ENCODE data around the gene MPP7.
A peak's percentile ranks its signal among the peaks of the same experiment; 100 is the strongest.
"Not testable (repeated sequence)": the region's sequence is repeated elsewhere in the genome, so short reads cannot be mapped to it uniquely, and the experiment has no call there.

The MPP7 gene

DNA sequence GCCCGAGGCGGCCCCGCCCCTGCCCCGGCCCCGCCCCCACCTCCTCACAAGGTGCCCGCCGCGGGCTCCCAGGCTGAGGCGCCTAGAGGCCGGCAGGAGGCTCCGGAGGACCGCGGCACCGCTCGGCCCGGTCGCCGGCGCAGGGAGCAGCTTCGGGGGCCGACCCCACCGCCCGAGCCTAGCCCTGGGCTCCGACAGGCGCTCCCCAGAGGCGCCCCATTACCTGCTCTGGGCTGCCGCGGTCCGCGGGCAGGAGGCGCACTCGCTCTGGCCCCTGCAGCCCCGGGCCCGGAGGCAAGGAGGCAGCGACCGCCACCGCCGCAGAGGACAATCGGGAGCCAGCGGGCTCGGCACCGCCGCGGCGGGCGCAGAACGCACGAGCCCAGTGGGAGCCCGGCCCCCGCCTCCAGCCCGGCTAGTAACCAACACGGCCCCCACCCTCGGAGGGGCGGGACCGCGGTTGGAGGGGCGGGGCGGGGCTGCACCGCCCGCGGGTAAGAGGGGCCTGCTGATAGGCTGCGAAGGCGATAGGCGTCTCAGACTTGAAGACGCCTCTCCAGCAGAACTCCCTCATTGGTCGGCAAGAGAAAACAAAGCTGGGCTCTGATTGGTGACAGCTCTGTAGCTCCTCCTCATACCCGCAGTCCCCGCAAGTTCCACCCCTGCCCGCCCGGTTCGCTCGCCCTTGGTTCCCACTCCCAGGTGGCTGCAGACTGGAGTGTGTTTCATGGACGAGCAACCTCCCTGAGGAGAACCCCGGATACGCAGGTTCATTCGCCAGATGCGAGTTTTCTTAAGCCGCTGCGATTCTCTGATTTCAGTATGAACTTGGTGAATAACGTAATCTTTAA, at the start of gene MPP7:
Gene MPP7 (minus strand): TSS at position 427 of the 851 bp plus-strand sequence. CDS start 64,460 bp downstream, outside the sequence.
- TF ChIP-seq POLR2A (IDR thresholded peaks at IDR 0.05; ENCODE audit: low read length) (no peak), GATA1 (IDR thresholded peaks at IDR 0.05; ENCODE audit: low read depth, low read length) (no peak)
- DNase-seq = peak; percentile 97

DNA sequence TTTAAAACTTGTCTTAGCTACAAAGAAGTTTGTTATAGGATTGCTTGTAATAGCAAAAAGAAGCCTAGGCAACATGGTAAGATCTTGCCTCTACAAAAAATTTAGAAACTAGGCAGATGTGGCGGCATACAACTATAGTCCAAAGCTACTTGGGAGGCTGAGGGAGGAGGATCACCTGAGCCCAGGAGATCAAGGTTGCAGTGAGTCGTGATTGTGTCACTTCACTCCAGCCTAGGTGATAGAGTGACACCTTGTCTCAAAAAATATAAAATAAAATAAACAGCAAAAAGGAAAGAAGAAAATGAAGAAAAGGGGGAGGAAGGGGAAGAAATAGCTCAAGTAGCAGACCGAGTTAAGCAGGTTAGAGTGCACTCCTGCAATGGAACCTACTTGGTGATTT, 47.0 kb upstream of the MPP7 start:
- DNase-seq = no peak
- TF ChIP-seq GATA1 (IDR thresholded peaks at IDR 0.05; ENCODE audit: low read depth, low read length) (no peak), POLR2A (IDR thresholded peaks at IDR 0.05; ENCODE audit: low read length) (no peak)

DNA sequence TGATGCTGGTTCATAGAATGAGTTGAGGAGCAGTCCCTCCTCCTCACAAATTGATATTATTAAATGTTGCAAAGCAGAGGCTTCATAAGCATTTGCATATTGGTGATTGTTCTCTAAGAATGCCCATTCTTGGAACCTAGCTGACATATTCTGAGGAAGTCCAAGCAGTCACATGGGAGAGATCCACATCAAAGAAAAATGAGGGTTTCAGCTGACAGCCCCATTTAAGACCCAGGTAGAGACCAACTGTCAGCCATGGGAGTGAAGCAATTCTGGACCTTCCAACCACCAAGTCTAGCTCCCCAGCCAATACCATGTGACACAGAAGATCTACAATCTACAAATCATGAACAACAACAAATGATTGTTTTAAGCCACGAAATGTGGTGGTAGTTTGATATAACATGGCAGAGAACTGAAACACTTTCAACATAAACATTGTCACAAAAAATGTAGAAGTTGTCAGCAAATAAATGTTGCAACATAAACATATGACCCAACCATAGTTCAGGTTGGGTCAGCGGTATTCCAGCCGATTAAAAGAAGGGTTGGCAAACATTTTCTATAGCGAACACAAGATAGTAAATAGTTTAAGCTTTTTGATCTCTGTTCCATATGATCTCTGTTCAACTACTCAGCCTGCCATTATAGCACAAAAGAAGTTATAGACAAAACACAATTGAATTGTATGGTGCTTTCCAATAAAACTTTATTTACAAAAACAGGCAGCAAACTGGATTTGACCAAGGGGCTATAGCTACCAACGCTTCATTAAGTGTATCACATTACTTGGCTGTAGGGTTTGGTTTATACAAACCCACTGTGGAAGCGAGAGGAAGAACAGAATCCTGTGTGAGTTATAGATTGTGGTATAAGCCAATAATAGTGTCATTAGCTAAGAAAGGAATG, 41.4 kb upstream of the MPP7 start:
- DNase-seq = no peak
- no peak for TF ChIP-seq GATA1 (IDR thresholded peaks at IDR 0.05; ENCODE audit: low read depth, low read length)
- no peak for TF ChIP-seq POLR2A (IDR thresholded peaks at IDR 0.05; ENCODE audit: low read length)

DNA sequence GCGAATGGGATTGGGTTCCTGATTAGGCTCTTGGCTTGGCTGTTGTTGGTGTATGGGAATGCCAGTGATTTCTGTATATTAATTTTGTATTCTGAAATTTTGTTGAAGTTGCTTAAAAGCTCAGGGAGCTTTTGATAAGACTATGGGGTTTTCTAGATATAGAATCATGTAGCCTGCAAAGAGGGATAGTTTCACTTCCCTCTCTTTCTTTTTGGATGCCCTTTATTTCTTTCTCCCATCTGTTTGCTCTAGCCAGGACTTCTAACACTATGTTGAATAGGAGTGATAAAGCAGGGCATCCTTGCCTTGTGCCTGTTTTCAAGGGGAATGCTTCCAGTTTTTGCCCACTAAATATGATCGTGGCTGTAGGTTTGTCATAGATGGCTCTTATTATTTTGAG, 40.4 kb upstream of the MPP7 start:
- DNase-seq = no peak
- TF ChIP-seq POLR2A (IDR thresholded peaks at IDR 0.05; ENCODE audit: low read length) = no peak
- TF ChIP-seq GATA1 (IDR thresholded peaks at IDR 0.05; ENCODE audit: low read depth, low read length) = no peak

DNA sequence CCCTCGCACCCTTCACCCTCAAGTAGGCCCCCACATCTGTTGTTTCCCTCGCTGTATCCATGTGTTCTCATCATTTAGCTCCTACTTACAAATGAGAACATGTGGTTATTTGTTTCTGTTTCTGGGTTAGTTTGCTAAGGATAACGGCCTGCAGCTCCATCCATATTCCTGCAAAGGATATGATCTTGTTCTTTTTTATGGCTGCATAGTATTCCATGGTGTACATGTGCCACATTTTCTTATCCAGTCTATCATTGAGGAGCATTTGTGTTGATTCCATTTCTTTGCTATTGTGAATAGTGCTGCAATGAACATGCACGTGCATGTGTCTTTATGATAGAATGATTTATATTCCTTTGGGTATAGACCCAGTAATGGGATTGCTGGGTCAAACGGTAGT, 38.8 kb upstream of the MPP7 start:
- DNase-seq = not testable (repeated sequence)

DNA sequence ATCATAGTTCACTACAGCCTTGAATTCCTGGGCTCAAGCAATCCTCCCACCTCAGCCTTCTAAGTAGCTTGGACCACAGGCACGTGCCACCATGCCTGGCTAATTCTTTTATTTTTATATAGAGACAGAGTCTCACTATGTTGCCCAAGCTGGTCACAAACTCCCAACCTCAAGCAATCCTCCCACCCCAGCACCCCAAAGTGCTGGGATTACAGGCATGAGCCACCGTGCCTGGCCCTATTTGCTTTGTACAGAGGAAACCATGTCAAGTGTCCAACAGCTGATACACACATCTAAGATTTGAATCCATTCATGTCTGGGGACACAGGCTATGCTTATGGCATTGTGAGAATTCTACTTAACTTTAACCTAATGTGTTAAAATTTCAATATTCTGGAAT, 29.9 kb upstream of the MPP7 start:
- no peak for DNase-seq
- TF ChIP-seq GATA1 (IDR thresholded peaks at IDR 0.05; ENCODE audit: low read depth, low read length) (no peak), POLR2A (IDR thresholded peaks at IDR 0.05; ENCODE audit: low read length) (no peak)

DNA sequence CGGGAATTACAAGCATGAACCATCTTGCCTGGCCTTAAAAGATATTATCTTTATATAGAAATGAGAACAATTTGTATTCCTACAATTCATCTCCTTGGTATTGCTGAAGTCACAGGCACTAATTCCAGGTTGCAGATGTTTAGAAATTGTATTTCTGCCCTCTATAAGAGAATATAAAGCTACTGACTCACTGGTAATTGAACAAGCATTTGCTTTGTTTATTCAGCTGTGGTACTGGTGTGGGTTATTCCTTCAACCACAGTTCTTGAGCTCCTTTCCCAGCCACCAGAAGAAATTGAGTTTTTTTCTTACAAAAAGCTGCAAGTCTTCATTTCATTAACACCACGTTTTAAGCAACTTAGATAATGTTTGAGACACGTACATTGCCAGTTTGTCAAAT, 29.0 kb upstream of the MPP7 start:
- DNase-seq = no peak

DNA sequence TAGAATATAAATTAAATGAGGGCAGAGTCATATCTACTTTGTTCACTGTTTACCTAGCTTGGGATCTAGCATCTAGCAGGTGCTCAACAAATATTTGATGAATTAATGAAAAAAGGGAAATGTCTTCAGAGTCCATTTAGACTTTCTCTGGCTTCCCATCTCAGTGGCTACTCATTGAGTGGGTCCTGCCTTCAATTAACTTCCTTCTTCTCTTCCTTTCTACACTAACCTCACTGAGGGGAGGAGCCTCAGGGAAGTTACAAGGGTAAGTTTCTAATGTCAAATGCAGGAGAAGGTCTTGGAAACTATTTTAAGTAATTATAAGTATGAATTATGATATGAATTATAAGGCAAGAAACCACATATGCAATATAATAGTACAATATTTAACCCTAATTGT, 28.2 kb upstream of the MPP7 start:
- DNase-seq = no peak
- TF ChIP-seq POLR2A (IDR thresholded peaks at IDR 0.05; ENCODE audit: low read length) = no peak
- TF ChIP-seq GATA1 (IDR thresholded peaks at IDR 0.05; ENCODE audit: low read depth, low read length) = no peak

More for the DNA sequence above, 29.0 kb upstream of the MPP7 start:
- TF ChIP-seq GATA1 (IDR thresholded peaks at IDR 0.05; ENCODE audit: low read depth, low read length) (no peak), POLR2A (IDR thresholded peaks at IDR 0.05; ENCODE audit: low read length) (no peak)

DNA sequence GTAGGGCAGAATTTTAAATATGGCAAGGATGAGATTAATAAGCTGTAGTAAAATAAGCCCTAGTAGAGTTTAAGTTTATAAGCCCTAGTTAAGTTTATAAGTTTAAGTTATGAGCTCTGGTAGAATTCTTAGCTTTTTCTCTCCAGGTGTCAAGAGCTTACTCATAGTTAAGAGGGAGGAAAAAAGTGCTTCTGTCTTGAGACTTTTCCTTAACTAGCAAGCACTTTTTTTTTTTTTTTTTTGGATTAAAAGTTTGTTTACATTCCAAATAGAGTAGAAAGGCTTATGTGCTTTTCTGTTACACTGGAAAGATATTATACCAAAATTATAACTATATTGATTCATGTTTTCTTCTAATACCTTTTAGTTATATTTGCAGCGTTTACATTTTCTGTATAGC, 25.5 kb upstream of the MPP7 start:
- no peak for TF ChIP-seq GATA1 (IDR thresholded peaks at IDR 0.05; ENCODE audit: low read depth, low read length)
- TF ChIP-seq POLR2A (IDR thresholded peaks at IDR 0.05; ENCODE audit: low read length) = no peak
- no peak for DNase-seq

DNA sequence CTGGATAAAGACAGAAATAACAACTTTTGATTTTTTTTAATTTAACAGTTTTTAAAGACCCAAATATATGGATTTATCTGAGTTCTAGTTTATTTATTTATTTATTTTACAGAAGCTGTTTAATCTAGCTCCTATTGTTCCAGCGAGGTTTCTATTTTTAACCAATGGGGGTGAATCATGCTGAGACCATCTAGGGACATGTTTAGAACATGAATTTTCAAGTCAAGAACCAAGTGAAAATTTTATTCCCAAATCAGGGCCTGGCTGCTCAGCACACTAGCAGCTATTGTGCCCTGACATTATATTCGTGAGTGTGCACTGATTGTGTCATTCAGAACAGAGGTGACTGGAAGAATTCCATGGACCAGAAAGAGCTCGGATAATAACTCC, 24.6 kb upstream of the MPP7 start:
- DNase-seq = no peak
- TF ChIP-seq POLR2A (IDR thresholded peaks at IDR 0.05; ENCODE audit: low read length) (no peak), GATA1 (IDR thresholded peaks at IDR 0.05; ENCODE audit: low read depth, low read length) (no peak)

DNA sequence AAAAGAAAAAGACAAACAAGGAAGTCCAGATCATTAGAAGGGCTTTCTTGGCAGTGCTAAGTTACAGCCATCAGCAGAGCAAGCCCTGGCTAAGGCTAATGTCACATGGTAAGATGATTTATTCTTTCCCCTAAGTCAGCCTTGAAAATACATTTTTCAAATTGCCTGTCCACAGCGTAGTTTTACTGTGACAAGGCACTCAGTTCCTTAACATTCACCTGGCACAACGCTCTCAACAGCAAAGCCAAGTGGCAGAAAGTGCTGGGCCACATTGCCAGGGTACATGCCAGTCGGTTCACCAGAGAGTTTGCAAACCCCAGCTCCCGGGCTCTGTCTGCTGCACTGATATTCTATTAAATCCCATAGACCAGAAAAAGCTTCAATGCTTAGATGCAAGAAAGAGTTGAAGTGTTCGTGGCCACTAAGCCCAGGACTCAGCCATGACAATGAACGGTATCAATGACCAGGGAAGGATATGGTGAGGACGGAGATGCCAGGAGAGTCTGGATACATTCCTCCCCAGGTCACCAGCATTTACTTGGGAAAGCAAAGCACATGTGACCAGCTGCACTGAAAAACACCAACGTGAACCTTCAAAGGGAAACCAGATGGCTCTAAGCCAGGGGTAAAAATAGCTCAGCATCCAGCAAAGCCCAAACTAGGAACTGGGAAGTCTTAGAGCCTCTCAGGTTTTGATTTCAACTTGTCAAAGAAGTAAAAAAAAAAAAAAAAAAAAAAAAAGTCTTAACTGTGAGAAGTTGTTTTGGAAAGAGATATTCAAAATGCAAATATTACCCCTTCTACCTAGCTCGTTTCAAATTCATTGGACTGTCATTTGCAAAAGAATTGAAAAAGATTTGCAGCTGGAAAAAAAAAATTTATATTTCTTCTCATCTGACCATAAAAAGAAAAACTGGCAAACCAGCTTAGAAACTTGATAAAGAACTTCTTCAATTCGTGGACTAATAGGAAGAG, 23.9 kb upstream of the MPP7 start:
- no peak for TF ChIP-seq POLR2A (IDR thresholded peaks at IDR 0.05; ENCODE audit: low read length)
- no peak for TF ChIP-seq GATA1 (IDR thresholded peaks at IDR 0.05; ENCODE audit: low read depth, low read length)
- DNase-seq = no peak

DNA sequence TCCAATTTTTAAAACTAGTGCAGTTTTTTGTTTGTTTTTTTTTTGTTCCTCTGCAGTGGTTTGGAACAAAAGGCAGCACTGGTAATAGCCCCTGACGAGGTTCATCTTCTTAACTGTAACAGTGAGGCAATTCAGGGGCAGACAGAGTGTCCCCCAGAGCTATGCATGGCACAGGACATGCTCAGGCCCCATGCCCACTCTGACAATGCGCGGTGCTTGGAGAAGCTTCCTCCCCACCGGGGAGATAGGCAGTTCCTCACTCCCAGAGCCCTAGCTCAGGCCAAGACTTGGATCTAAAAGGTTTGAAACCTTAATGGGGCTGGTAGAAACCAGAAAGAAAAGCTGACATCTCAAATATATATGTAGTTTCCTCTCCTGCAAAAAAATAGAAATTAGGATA, 17.9 kb upstream of the MPP7 start:
- DNase-seq = no peak
- TF ChIP-seq POLR2A (IDR thresholded peaks at IDR 0.05; ENCODE audit: low read length) (no peak), GATA1 (IDR thresholded peaks at IDR 0.05; ENCODE audit: low read depth, low read length) (no peak)

DNA sequence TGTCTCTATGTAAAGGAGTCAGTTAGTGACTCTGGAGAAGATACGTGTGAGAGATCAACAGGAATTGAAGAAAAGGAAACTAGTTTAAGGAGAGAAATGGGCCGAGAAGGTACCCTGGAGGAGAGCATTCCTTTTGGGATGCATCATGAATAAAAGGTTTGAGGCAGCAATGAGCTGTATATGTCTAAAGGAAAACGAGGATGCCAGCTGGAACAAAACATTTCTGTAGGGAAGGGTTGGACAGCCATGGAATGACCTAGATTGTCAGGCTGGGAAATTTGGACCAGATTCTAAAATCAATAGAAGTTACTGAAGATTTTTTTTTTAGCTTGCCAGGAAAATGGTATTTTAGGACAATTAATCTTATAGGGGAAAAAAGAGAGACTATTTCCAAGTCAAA, 17.2 kb upstream of the MPP7 start:
- DNase-seq = no peak

DNA sequence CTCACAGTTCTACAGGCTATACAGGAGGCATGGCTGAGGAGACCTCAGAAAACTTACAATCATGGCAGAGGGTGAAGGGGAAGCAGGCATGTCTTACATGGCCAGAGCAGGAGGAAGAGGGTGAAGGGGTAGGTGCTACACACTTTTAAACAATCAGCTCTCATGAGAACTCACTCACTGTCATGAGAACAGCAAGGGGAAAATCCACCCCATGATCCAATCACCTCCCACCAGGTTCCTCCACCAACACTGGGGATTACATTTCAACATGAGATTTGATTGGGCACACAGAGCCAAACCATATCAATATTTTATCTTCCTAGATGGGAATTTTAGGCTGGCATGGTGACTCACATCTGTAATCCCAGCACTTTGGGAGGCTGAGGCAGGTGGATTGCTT, 16.2 kb upstream of the MPP7 start:
- DNase-seq = not testable (repeated sequence)

More for the DNA sequence above, 17.2 kb upstream of the MPP7 start:
- TF ChIP-seq GATA1 (IDR thresholded peaks at IDR 0.05; ENCODE audit: low read depth, low read length) (no peak), POLR2A (IDR thresholded peaks at IDR 0.05; ENCODE audit: low read length) (no peak)

All from erythroblast (primary cell).